Immature natural killer cell (primary cell): ENCODE data around the gene DNAJC2. TPM values are rescaled to one million over a fixed set of nuclear protein-coding genes. Genes with fewer than 3 reads are reported as not detected.

Experiments used
- DNase-seq, 3 donors: peaks; one replicate each; pipeline ENCODE4 v3.0.0; 2022; ENCODE audit warnings: mixed read lengths in 1 of 3
- H3K27ac Mint-ChIP-seq, 6 donors: one replicate each; pipeline ENCODE4 v1.8.0; 2020; ENCODE audit warnings: mixed read lengths in 6 of 6, mild to moderate bottlenecking in 5 of 6, inconsistent platforms in 4 of 6, moderate library complexity in 3 of 6
- H3K27me3 Mint-ChIP-seq, 3 donors: one replicate each; pipeline ENCODE4 v1.8.0; 2020 to 2021; ENCODE audit warnings: low read depth in 3 of 3, mild to moderate bottlenecking in 3 of 3, mixed read lengths in 3 of 3, moderate library complexity in 3 of 3, inconsistent platforms in 1 of 3
- H3K36me3 Mint-ChIP-seq, 3 donors: one replicate each; pipeline ENCODE4 v1.8.0; 2020; ENCODE audit warnings: mixed read lengths in 3 of 3, inconsistent platforms in 2 of 3, mild to moderate bottlenecking in 2 of 3
- H3K4me1 Mint-ChIP-seq, 2 donors: one replicate each; pipeline ENCODE4 v1.8.0; 2020; ENCODE audit warnings: inconsistent platforms in 2 of 2, mild to moderate bottlenecking in 2 of 2, mixed read lengths in 2 of 2, moderate library complexity in 1 of 2
- H3K4me3 Mint-ChIP-seq, 5 donors: one replicate each; pipeline ENCODE4 v1.8.0; 2020; ENCODE audit warnings: mild to moderate bottlenecking in 5 of 5, mixed read lengths in 5 of 5, inconsistent platforms in 3 of 5, moderate library complexity in 3 of 5
- H3K9me3 Mint-ChIP-seq, 6 donors: one replicate each; pipeline ENCODE4 v1.8.0; 2020; ENCODE audit warnings: mild to moderate bottlenecking in 6 of 6, mixed read lengths in 6 of 6, inconsistent platforms in 4 of 6, moderate library complexity in 3 of 6
- polyA plus RNA-seq, 3 donors: library from polyadenylated mRNA; unstranded; fragments of 300-500 nt; fragmentation: Illumina TruSeq; gene quantifications; one replicate each; pipeline ENCODE4 v1.2.3, GENCODE V29; 2021

DNAJC2 gene
- polyA plus RNA-seq, 3 donors from 2014 or later: 6.8 to 23.2 (median 15.1) TPM

DNA sequence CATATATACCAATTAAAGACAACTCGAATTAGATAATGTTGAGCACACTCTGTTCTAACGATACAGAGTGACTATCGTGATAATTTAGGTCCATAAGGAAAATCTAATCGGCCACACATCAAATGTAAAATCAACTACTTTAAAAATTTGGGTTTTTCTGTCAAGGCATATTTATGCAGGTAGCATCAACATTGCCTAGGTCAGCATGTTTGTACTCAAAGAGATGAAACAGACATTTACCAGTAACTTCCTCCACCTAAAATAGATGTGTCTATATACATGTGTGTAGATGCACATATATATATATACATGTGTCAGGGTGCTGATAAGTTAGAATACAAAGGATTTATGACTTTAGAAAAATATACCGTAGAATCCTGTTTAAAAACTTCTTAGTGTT lies 24.9 kb upstream of the DNAJC2 start:
- Mint-ChIP-seq H3K4me3 (no peak overlapping the region), H3K4me1 (no peaks in the 10 kb centered on the region)

GRCh38 chr7:103349805-103350204 lies 5.2 kb upstream of the DNAJC2 start:
- H3K9me3 Mint-ChIP-seq: no peaks in the 10 kb centered on the region
- H3K27ac Mint-ChIP-seq: peak overlapping the region; percentile 38 to 100 (median 67)
- no peak for DNase-seq
- peaks cover 52 to 88% of the 10 kb centered on the region in 2 donors for H3K4me1 Mint-ChIP-seq
- H3K4me3 Mint-ChIP-seq: peak overlapping the region; percentile 36 to 68 (median 56)
- peaks cover 0 to 4% (median 0%) of the 10 kb centered on the region in 3 donors for H3K36me3 Mint-ChIP-seq
- H3K27me3 Mint-ChIP-seq: peaks cover 2 to 6% (median 4%) of the 10 kb centered on the region in 3 donors

More for the DNA sequence above, 24.9 kb upstream of the DNAJC2 start:
- no peak overlapping the region for H3K27ac Mint-ChIP-seq
- no peak for DNase-seq
- H3K36me3 Mint-ChIP-seq: peaks cover 16 to 48% (median 25%) of the 10 kb centered on the region in 3 donors
- no peaks in the 10 kb centered on the region for H3K9me3 Mint-ChIP-seq
- peaks cover 0 to 2% (median 0%) of the 10 kb centered on the region in 3 donors for H3K27me3 Mint-ChIP-seq

- Mint-ChIP-seq H3K27me3 (peaks cover 4 to 11% (median 9%) of the 10 kb centered on the region in 3 donors), H3K4me1 (peaks cover 57 to 95% of the 10 kb centered on the region in 2 donors), H3K27ac (peak overlapping the region; percentile 13 to 100 (median 82)), H3K36me3 (no peaks in the 10 kb centered on the region), H3K9me3 (no peaks in the 10 kb centered on the region), H3K4me3 (peak overlapping the region; percentile 99 to 100 (median 100))
- DNase-seq: no peak
Measured at GRCh38 chr7:103348959-103349358, 4.4 kb upstream of the DNAJC2 start.

DNA sequence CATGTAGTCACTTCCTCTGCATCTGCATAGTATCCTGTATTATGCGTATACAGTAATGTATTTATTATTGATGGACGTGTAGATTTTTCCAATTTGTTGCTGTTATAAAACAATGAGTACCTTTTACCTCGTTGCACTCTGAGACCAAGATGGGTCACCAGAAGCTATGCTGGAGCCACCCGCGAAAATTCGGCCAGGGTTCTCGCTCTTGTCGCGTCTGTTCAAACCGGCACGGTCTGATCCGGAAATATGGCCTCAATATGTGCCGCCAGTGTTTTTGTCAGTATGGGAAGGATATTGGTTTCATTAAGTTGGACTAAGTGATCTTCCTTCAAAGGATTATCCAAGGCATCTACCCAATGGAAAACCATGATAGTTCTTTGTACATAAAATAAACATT lies 3.9 kb upstream of the DNAJC2 start:
- peaks cover 62 to 95% of the 10 kb centered on the region in 2 donors for H3K4me1 Mint-ChIP-seq
- H3K27me3 Mint-ChIP-seq: peaks cover 4 to 11% (median 9%) of the 10 kb centered on the region in 3 donors
- H3K4me3 Mint-ChIP-seq: peak overlapping the region; percentile 99 to 100 (median 100)
- peak overlapping the region; percentile 99 to 100 (median 99) for H3K27ac Mint-ChIP-seq
- H3K36me3 Mint-ChIP-seq: no peaks in the 10 kb centered on the region
- DNase-seq: peak in 1 of 3 donors; percentile 3
- no peaks in the 10 kb centered on the region for H3K9me3 Mint-ChIP-seq

- H3K9me3 Mint-ChIP-seq: no peaks in the 10 kb centered on the region
- H3K27me3 Mint-ChIP-seq: peaks cover 4 to 11% (median 9%) of the 10 kb centered on the region in 3 donors
- H3K4me3 Mint-ChIP-seq: peak within 1 kb of the TSS; percentile 99 to 100 (median 100)
- DNase-seq: peak; percentile 82 to 87 (median 84)
- H3K4me1 Mint-ChIP-seq: peaks cover 64 to 92% of the 10 kb centered on the region in 2 donors
- peak within 1 kb of the TSS; percentile 99 to 100 (median 99) for H3K27ac Mint-ChIP-seq
- no peaks in the 10 kb centered on the region for H3K36me3 Mint-ChIP-seq
Measured at GRCh38 chr7:103347507-103348267, 3.1 kb upstream of the DNAJC2 start, which contains the start of gene PSMC2. Gene PSMC2, plus strand, starts transcription at chr7:103347643. Its CDS starts 69 bp downstream, at chr7:103347712.

GRCh38 chr7:103346396-103346795 lies 1.8 kb upstream of the DNAJC2 start:
- DNase-seq: no peak
- peaks cover 63 to 88% of the 10 kb centered on the region in 2 donors for H3K4me1 Mint-ChIP-seq

DNA sequence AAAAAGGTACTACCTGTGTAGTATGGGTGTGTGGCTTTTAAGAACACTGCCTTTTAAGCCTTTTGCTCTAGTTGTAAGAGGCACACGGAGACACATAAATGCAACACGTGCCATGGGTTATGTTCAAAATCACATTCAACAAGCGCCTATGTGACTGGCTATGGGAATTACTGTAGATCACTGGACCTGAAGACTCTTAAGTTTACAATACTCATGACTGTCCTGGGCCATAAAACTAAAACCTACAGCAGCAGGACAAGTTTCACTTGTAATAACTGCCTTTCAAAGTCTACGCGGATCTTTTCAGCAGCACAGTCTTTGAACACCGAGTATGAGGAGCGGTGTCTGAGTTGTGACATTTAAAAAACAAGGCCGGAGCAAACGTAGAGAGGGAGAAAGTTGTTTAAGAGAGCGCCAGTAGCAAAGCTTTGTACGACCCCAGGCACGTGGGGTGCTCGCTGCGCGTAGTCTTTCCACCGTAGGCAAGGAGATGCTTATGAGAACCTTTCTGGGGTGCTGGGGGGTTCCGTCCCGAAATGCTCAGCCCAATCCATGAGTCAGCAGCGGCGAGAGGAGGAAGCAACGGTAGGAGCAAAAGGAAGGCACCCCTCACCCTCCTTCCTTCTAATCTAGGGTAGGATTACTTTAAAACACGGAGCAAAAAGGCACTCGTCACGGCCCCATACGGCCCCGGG lies 662 bp downstream of the DNAJC2 start:
- Mint-ChIP-seq H3K36me3 (peaks cover 5 to 20% (median 8%) of the 10 kb centered on the region in 3 donors), H3K4me3 (peak overlapping the region; percentile 97 to 99 (median 97)), H3K27me3 (peaks cover 4 to 10% (median 9%) of the 10 kb centered on the region in 3 donors), H3K9me3 (no peaks in the 10 kb centered on the region), H3K27ac (peak overlapping the region; percentile 94 to 99 (median 98)), H3K4me1 (peaks cover 55 to 87% of the 10 kb centered on the region in 2 donors)
- peak in 2 of 3 donors; percentile 5 to 6 for DNase-seq

More at GRCh38 chr7:103346396-103346795, 1.8 kb upstream of the DNAJC2 start:
- Mint-ChIP-seq H3K36me3 (peaks cover 0 to 6% (median 5%) of the 10 kb centered on the region in 3 donors), H3K27me3 (peaks cover 4 to 11% (median 9%) of the 10 kb centered on the region in 3 donors), H3K27ac (peak overlapping the region in 5 of 6 donors; percentile 4 to 100 (median 99)), H3K9me3 (no peaks in the 10 kb centered on the region), H3K4me3 (peak overlapping the region in 2 of 5 donors; percentile 46 to 100)

GRCh38 chr7:103343332-103343731 lies 1.2 kb downstream of the DNAJC2 start:
- no peak for DNase-seq
- H3K4me1 Mint-ChIP-seq: peaks cover 50 to 82% of the 10 kb centered on the region in 2 donors
- no peaks in the 10 kb centered on the region for H3K9me3 Mint-ChIP-seq
- peaks cover 4 to 9% (median 8%) of the 10 kb centered on the region in 3 donors for H3K27me3 Mint-ChIP-seq
- peak overlapping the region; percentile 97 to 99 (median 97) for H3K4me3 Mint-ChIP-seq
- peak overlapping the region; percentile 94 to 99 (median 98) for H3K27ac Mint-ChIP-seq
- peaks cover 5 to 20% (median 8%) of the 10 kb centered on the region in 3 donors for H3K36me3 Mint-ChIP-seq

DNA sequence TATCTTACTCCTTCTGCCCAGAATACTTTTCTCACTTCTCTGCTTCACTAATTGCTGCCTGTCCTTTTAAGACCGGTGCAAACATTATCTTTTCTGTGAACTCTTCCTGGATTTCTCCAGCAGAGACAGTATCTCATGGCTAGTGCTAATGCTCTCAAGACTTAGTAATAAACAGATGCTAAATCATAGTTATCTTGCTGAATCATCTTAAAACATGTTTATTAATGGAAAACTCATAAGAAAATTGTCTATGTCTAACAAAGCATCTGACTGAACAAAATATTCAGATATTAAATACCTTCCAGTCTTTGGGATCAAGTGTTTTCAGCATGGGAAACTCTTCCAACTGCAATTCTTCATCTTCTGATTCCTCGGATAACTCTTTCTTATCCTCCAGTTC lies 3.1 kb downstream of the DNAJC2 start:
- Mint-ChIP-seq H3K9me3 (no peaks in the 10 kb centered on the region), H3K4me3 (no peak overlapping the region), H3K36me3 (peaks cover 5 to 34% (median 17%) of the 10 kb centered on the region in 3 donors), H3K27me3 (peaks cover 4 to 7% (median 5%) of the 10 kb centered on the region in 3 donors), H3K27ac (peak overlapping the region in 3 of 6 donors; percentile 46 to 49 (median 48)), H3K4me1 (peaks cover 39 to 63% of the 10 kb centered on the region in 2 donors)
- DNase-seq: no peak

- Mint-ChIP-seq H3K36me3 (peaks cover 5 to 34% (median 17%) of the 10 kb centered on the region in 3 donors), H3K4me3 (no peak overlapping the region)
Measured at GRCh38 chr7:103338864-103339263, 5.7 kb downstream of the DNAJC2 start.

DNA sequence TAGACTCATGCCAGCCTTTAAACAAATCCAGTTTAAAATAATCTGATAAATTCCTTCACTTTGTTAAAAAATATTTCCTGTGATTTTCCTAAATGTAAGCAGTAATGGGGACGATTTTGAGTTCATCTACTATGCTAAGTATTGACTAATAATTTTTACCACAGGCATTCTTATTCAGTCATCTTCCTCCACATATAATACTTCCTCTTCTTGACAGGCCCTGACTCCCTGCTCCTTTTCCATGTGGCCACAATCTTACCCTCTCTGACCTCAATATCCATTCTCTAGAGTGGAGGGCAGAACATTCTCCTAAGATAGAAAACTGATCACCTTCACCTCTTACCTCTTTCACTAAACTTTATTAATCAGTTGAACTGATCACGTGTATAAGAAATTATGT lies 7.8 kb downstream of the DNAJC2 start:
- Mint-ChIP-seq H3K4me1 (peaks cover 15 to 27% of the 10 kb centered on the region in 2 donors), H3K4me3 (no peak overlapping the region), H3K27me3 (peaks cover 0 to 2% (median 1%) of the 10 kb centered on the region in 3 donors), H3K27ac (no peak overlapping the region), H3K36me3 (peaks cover 8 to 39% (median 20%) of the 10 kb centered on the region in 3 donors), H3K9me3 (no peaks in the 10 kb centered on the region)
- DNase-seq: no peak

More at GRCh38 chr7:103338864-103339263, 5.7 kb downstream of the DNAJC2 start:
- Mint-ChIP-seq H3K27me3 (peaks cover 0 to under 1% (median 0%) of the 10 kb centered on the region in 3 donors), H3K27ac (no peak overlapping the region), H3K4me1 (peaks cover 25 to 40% of the 10 kb centered on the region in 2 donors), H3K9me3 (no peaks in the 10 kb centered on the region)
- DNase-seq: no peak

DNA sequence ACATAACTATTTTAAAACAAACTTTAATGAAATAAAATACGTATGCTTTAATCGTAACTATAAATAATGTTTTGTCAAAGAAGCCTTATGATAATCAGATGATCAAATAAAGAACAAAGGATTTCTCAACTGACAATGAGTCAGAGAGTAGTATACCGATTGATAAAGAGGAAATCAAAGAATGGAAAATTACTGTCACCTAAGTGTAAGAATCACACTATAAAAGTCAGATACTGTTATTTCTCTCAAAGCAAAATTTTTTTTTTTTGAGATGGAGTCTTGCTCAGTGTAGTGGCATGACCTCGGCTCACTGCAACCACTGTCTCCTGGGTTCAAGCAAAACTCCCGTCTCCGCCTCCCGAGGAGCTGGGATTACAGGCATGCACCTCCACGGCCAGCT lies 18.8 kb downstream of the DNAJC2 start:
- Mint-ChIP-seq H3K4me1 (peaks cover 0 to 9% of the 10 kb centered on the region in 2 donors), H3K9me3 (no peaks in the 10 kb centered on the region), H3K27ac (no peak overlapping the region), H3K27me3 (no peaks in the 10 kb centered on the region), H3K4me3 (no peak overlapping the region), H3K36me3 (peaks cover 9 to 20% (median 19%) of the 10 kb centered on the region in 3 donors)
- DNase-seq: no peak

DNA sequence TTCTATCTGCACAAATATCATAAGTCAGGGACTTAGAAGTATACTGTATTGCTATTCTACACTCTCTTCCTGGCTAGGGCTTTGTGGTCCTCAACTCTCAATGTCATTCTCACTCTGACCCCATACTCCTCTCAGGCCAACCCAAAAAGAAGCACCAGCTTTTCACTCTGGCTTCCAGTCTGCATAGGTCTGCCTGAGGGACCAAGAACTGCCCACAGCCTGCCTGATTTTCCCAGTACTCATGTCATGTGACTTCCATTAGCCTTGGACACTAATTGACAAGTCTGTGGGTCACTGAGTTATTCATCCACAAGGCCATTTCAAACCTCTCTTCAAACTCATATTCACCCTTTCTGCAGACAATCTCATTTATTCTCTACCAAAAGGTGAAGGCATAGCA lies 27.6 kb downstream of the DNAJC2 start:
- Mint-ChIP-seq H3K36me3 (peaks cover 19 to 61% (median 28%) of the 10 kb centered on the region in 3 donors), H3K4me1 (peaks cover 0 to 5% of the 10 kb centered on the region in 2 donors), H3K27me3 (no peaks in the 10 kb centered on the region), H3K9me3 (no peaks in the 10 kb centered on the region), H3K4me3 (no peak overlapping the region), H3K27ac (peak overlapping the region in 5 of 6 donors; percentile 1 to 73 (median 9))
- no peak for DNase-seq
